ENCODE data around the gene ATG4A.

ATG4A gene

DNA sequence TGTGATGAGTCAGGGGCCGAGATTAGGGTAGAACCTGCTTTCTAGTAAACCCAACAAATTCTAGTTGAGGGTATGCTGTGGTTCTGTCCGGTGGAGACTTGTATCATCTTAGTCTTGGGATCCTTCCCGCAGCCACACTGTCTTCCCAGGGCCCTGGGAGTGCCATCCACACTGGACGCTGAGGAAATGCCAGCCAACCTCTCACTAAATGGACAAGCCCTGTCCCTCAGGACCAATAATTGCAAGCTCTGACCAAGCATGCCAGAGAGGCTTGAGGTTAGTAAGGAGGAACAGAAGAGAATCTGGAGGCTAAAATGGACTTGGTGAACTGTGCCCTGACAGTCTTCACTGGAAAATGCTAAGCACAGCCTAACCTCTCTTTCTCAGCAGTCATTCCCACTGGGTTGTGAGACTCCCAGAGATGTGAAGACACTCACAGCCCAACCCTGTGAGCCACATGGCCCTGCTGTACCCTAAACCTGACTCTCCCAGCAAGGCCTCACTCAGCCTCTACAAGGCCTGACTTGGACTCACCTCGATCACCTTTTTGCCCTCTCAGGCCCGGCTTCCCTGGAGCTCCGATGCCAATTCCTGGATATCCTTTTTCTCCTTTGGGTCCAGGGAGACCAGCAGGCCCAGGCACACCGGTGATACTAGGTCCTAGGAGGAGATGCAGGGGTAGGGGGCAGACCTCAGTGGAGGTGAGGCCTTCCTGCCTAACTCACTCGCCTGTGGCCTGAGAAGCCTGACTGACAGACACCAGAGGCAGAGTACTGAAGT, 77.6 kb downstream of the ATG4A start:
- no peak for DNase-seq (ENCODE audit: low read depth in 2 of 2)

DNA sequence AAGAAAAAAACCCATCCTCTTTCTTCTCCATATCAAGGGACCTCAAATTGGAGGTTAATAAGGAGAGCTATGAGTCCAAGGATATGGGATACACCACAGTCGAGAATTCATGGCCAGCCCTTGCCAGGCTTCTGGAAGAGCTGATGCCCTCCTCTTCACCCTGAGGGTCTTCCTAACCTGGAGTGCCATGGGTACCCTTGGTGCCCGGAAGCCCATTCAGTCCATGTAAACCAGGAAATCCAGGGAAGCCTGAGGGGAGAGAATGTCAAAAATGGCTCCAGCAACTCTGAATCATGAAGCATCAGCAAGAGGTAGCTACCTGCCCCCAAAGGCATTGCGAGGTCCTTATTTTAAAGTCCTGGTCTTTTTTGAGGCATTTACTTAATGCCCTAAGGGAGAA, 78.2 kb downstream of the ATG4A start:
- DNase-seq (ENCODE audit: low read depth in 2 of 2): no peak

DNA sequence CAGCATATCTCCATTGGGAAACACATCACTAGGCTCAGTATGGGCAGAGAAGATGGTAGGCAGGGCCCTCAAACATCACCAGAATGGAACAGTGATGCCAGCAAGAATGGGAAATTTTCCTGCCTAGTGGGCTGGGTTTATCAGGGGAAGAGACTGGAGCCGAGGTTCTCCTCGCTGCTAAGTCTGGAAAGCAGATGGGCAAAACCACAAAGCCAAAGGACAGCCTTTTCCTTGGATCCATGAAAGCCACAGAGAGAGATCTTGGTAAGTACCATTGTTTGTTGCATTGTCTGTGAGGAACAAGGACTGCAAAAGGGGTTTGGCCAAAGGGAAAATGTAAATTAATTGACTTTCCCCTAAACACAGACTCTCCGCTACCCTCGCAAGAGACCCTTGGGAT, 80.1 kb downstream of the ATG4A start:
- no peak for DNase-seq (ENCODE audit: low read depth in 2 of 2)

DNA sequence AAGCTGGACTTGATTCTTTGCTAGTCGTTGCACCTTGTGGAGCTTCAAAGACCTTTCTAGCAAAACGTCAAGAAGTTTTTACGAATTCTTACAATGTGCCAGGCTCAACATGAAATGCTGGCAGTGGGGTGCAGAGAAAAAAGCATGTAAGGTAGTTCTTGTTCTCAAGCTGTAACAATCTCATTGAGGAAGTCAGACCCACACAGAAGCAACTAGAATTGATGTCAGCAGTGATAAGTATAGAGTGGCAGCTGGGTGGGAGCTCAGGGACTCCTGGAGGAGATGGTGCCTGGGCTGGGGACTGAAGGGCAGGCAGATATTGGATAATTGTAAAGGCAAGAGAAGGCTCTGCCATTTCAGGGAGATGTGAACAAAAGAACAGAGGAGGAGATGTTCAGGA, 82.3 kb downstream of the ATG4A start:
- DNase-seq (ENCODE audit: low read depth in 2 of 2): no peak

DNA sequence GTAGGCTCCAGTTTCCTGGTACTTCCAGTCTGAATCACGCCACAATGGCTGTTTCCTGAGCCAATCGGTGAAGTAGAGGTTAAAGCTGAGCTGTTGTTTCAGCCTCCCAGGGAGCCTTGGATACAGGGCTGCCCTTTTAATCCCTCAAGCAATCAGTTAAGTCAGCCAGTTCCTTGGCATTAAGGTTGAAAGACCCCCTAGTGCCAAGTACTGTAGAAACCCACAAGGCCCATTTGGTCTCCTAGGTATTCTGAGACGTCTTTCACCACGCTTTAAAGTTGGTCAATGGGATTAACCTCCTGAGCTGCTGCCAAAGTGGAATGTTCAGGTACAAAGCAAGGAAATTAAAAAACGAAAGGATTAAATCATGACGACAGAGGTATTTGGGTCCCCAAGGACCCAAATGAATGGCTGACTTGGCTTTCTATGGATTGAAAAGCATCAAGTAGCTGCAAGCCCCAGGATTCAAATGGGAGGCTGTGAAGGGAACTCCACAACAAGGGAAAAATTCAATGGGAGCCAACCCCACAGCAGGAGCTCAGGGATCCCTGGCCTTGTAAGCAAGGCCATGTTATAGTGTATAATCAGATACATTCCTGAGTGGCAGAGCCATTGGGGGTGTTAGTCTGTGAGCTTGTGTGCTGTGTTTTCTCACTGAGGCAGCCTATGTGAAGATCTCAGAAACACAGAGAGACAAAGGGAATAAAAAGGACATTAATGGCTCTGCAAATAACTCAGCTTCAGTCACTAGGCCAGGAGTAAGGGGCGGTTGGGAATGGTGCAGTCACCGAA, 86.0 kb downstream of the ATG4A start:
- no peak for DNase-seq (ENCODE audit: low read depth in 2 of 2)

DNA sequence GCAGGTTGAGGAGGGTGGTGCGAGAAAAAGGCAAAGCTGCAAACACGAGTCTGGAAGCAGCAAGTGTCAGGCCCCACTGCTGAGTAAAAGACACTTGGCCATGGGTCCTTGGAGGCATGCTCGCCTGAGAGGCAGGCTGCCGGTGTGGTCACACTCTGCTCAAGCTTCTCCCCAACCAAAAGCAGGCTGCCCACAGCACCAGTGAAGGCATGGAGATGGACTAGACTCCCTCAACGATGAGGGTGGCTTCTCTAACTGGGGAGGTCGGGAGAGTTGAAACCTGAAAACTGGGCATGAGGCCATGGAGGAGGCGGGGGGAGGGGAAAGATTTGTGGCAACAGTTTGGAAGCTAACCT, 86.5 kb downstream of the ATG4A start:
- DNase-seq (ENCODE audit: low read depth in 2 of 2): no peak

DNA sequence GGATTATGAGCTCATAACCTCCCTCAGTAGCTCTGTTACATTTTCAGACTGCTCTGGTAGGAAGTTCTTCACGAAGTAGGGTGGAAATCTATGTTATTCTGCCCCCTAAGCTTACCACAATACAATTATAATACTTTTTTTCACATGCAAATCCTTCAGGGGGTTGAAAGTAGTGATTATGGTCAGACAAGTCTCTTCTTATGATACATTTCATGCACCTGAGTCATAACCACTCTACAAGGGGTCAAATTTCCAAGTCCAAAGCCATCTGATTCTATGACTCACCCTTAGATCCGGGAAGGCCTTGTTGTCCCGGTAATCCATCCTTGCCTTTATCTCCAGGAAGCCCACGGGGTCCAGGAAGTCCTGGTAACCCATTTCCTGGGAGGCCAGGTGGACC, 95.2 kb downstream of the ATG4A start:
- no peak for DNase-seq (ENCODE audit: low read depth in 2 of 2)

DNA sequence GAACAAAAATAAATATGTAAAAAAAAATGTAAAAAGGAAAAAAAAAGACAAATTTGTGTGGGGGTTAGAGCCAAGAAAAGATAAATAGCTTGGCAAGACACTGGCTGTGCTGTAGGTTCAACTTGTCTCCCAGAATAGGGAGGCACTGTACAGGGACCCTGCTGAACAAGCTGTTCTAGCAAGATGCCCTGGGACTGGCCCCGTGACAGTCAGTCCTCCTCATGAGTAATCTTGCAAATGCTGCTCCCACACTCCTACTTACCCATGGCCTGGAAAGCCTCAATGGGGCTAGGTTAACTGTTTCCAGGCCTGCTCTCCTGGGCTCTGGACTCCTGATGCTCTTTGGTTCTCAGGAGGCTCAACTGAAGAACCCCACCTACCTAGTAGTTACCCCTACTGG, 106.8 kb downstream of the ATG4A start:
- no peak for DNase-seq (ENCODE audit: low read depth in 2 of 2)

DNA sequence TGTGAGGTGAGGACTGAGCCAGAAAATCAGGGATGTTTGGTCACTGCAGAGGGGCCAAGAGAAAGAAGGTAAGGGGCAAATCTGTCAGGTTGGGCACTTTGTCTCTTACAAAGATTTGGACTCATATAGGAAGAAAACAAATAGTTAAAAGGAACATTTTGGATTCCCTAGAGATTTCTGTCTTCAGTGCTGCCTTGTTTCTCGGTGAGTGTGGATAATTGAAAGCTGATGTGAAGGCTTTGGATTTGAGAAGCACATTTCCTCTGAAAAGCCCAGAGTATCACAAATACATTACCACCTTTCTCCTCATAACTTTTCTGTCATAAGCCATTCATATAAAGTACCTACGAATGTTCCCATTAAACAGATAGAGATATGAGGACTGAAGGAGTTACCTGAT, 107.5 kb downstream of the ATG4A start:
- no peak for DNase-seq (ENCODE audit: low read depth in 2 of 2)

DNA sequence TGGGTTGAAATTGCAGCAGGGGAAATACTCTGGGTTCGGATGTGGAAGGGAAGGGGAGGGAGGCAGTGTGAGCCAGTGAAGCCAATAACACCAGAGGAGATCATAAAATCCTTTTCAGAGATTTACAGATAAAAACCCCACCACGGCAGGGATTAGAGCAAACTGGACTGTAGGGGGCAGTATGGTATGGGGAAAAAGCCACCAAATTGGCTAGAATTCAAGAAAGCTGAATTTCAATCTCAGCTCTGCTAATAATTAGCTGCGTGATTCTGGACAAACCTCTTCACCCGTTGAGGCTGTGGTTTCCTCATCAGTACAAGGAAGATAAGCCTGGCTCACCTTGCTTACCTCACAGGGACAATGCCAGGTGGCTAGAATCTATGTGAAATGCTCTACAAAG, 108.1 kb downstream of the ATG4A start:
- DNase-seq (ENCODE audit: low read depth in 2 of 2): no peak

DNA sequence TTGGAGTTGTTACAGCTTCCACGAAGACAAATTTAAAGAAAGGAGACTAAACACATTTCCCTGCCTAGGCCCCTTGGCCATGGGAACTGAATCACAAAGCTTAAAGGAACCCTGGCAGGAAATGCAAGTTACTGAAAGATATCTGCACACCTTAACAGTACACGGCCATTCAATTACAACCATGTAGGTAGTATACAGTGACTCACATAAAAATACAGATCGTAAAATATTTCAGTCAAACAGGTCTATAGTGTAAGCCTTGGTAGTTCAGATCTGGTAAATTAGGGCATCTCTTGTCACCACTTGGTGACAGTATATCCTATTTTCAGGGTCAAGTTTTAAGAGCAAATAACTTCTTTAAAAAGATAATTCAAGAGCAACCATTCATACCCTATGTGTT, 112.0 kb downstream of the ATG4A start:
- no peak for DNase-seq (ENCODE audit: low read depth in 2 of 2)
